ENCODE measurements around the gene MRPS2.
"Not testable (repeated sequence)": the region's sequence is repeated elsewhere in the genome, so short reads cannot be mapped to it uniquely, and the experiment has no call there.

Gene MRPS2

GRCh38 chr9:135516132-135516860 is 15.8 kb downstream of the MRPS2 start:
- no peak for DNase-seq (ENCODE audit: low read depth)

- DNase-seq (ENCODE audit: low read depth): no peak
Measured at GRCh38 chr9:135517407-135517822, 16.9 kb downstream of the MRPS2 start.

- no peak for DNase-seq (ENCODE audit: low read depth)
Measured at GRCh38 chr9:135519179-135519971, 18.9 kb downstream of the MRPS2 start.

- DNase-seq (ENCODE audit: low read depth): no peak
Measured at GRCh38 chr9:135520916-135521607, 20.6 kb downstream of the MRPS2 start, which contains the start of gene LCN1. TSS of gene LCN1 (plus strand) at chr9:135521440. CDS start at chr9:135521498, 58 bp downstream.

- DNase-seq (ENCODE audit: low read depth): no peak
Measured at GRCh38 chr9:135521608-135522095, 21.2 kb downstream of the MRPS2 start.

GRCh38 chr9:135522137-135522877 is 21.8 kb downstream of the MRPS2 start:
- no peak for DNase-seq (ENCODE audit: low read depth)

- no peak for DNase-seq (ENCODE audit: low read depth)
Measured at GRCh38 chr9:135522931-135523330, 22.4 kb downstream of the MRPS2 start.

- no peak for DNase-seq (ENCODE audit: low read depth)
Measured at GRCh38 chr9:135523521-135524129, 23.1 kb downstream of the MRPS2 start.

- DNase-seq (ENCODE audit: low read depth): no peak
Measured at GRCh38 chr9:135524130-135524861, 23.8 kb downstream of the MRPS2 start.

GRCh38 chr9:135525241-135526088 is 25.0 kb downstream of the MRPS2 start:
- DNase-seq (ENCODE audit: low read depth): no peak

GRCh38 chr9:135526089-135526729 is 25.7 kb downstream of the MRPS2 start:
- no peak for DNase-seq (ENCODE audit: low read depth)

GRCh38 chr9:135526730-135527571 is 26.5 kb downstream of the MRPS2 start:
- no peak for DNase-seq (ENCODE audit: low read depth)

GRCh38 chr9:135528842-135529435 is 28.5 kb downstream of the MRPS2 start:
- DNase-seq (ENCODE audit: low read depth): not testable (repeated sequence)

GRCh38 chr9:135530146-135530545 is 29.7 kb downstream of the MRPS2 start:
- DNase-seq (ENCODE audit: low read depth): no peak

GRCh38 chr9:135531096-135531495 is 30.6 kb downstream of the MRPS2 start:
- DNase-seq (ENCODE audit: low read depth): no peak

GRCh38 chr9:135533113-135533512 is 32.6 kb downstream of the MRPS2 start:
- DNase-seq (ENCODE audit: low read depth): no peak

GRCh38 chr9:135533674-135534073 is 33.2 kb downstream of the MRPS2 start:
- no peak for DNase-seq (ENCODE audit: low read depth)

- DNase-seq (ENCODE audit: low read depth): not testable (repeated sequence)
Measured at GRCh38 chr9:135534192-135534711, 33.8 kb downstream of the MRPS2 start.

All from stimulated activated CD8-positive, alpha-beta memory T cell treated with anti-CD3 and anti-CD28 coated beads, Interleukin-15, amount 100 ng/mL, for 24 hours (primary cell).